GM12878 (cell line): ENCODE data around the gene BLCAP.

Experiments
- BACH1 ChIP-seq: fragments of 450-650 bp; IDR thresholded peaks from 2 replicates; pipeline ENCODE4 v1.6.1; 2017; ENCODE audit warnings: mild to moderate bottlenecking, borderline replicate concordance
- EZH2 ChIP-seq: IDR thresholded peaks from 2 replicates; pipeline ENCODE4 v1.6.1; 2012; ENCODE audit warnings: low read depth, mild to moderate bottlenecking, control low read depth, inconsistent platforms, low read length, borderline replicate concordance; ENCODE audit not compliant: control insufficient read depth
- NFYB ChIP-seq: IDR thresholded peaks from 2 replicates; pipeline ENCODE4 v1.6.1; 2011; ENCODE audit warnings: low read depth, mild to moderate bottlenecking, low read length, improper control_type of control experiment, moderate library complexity; ENCODE audit not compliant: insufficient read depth
- RUNX3 ChIP-seq: IDR thresholded peaks from 2 replicates; pipeline ENCODE4 v1.6.1; 2012; ENCODE audit warnings: low read length, inconsistent platforms
- SMAD1 ChIP-seq: fragments of 450-650 bp; IDR thresholded peaks from 2 replicates; pipeline ENCODE4 v1.6.1; 2018; ENCODE audit warnings: mild to moderate bottlenecking, low read depth; ENCODE audit not compliant: partially characterized antibody
- SMC3 ChIP-seq: IDR thresholded peaks from 2 replicates; pipeline ENCODE4 v1.6.1; 2011; ENCODE audit warnings: low read length, improper control_type of control experiment, borderline replicate concordance
- SREBF2 ChIP-seq: IDR thresholded peaks from 2 replicates; pipeline ENCODE4 v1.6.1; 2012; ENCODE audit warnings: mild to moderate bottlenecking, low read length
- TF ChIP-seq, protein P1 (sequence below), 3 experiments: IDR thresholded peaks in 2 of 3; conservative IDR thresholded peaks in 1 of 3; 2 replicates each; pipeline ENCODE4 v1.5.1; 2011; ENCODE audit warnings: low read depth in 3 of 3, low read length in 3 of 3, mild to moderate bottlenecking in 3 of 3, control low read depth in 2 of 3, moderate library complexity in 2 of 3, inconsistent platforms in 1 of 3, mixed read lengths in 1 of 3; ENCODE audit not compliant: control insufficient read depth in 2 of 3, insufficient read depth in 1 of 3; ENCODE audit errors: extremely low read depth in 1 of 3
- TF ChIP-seq, protein P2 (sequence below): IDR thresholded peaks from 2 replicates; pipeline ENCODE4 v1.6.1; 2012; ENCODE audit warnings: improper control_type of control experiment, low read depth, low read length; ENCODE audit not compliant: insufficient replicate concordance
- TF ChIP-seq, protein P3 (sequence below): IDR thresholded peaks from 2 replicates; pipeline ENCODE4 v1.6.1; 2011; ENCODE audit warnings: low read depth, low read length, improper control_type of control experiment, borderline replicate concordance

DNA sequence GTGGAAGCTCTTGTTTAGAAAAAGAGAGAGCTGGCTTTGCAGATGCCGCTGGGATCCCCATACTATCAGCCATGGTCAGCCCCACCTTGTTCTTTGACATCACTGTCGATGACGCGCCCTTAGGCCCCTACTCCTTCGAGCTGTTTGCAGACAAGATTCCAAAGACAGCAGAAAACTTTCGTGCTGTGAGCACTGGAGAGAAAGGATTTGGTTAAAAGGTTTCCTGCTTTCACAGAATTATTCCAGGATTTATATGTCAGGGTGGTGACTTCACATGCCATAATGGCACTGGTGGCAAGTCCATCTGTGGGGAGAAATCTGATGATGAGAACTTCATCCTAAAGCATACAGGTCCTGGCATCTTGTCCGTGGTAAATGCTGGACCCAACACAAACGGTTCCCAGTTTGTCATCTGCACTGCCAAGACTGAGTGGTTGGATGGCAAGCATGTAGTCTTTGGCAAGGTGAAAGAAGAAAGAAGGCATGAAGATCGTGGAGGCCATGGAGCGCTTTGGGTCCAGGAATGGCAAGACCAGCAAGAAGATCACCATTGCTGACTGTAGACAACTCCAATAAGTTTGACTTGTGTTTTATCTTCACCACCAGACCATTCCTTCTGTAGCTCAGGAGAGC lies 2.4 kb upstream of the BLCAP start:
- TF ChIP-seq SMAD1 (no peak), BACH1 (no peak), SMC3 (no peak), NFYB (no peak), SREBF2 (no peak), RUNX3 (no peak), EZH2 (no peak)
- TF ChIP-seq, protein P1, sequence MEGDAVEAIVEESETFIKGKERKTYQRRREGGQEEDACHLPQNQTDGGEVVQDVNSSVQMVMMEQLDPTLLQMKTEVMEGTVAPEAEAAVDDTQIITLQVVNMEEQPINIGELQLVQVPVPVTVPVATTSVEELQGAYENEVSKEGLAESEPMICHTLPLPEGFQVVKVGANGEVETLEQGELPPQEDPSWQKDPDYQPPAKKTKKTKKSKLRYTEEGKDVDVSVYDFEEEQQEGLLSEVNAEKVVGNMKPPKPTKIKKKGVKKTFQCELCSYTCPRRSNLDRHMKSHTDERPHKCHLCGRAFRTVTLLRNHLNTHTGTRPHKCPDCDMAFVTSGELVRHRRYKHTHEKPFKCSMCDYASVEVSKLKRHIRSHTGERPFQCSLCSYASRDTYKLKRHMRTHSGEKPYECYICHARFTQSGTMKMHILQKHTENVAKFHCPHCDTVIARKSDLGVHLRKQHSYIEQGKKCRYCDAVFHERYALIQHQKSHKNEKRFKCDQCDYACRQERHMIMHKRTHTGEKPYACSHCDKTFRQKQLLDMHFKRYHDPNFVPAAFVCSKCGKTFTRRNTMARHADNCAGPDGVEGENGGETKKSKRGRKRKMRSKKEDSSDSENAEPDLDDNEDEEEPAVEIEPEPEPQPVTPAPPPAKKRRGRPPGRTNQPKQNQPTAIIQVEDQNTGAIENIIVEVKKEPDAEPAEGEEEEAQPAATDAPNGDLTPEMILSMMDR (IDR thresholded peaks at IDR 0.05 in 2 of 3, conservative IDR thresholded peaks at IDR 0.05 in 1 of 3; ENCODE audit: control insufficient read depth in 2 of 3, extremely low read depth in 1 of 3, insufficient read depth in 1 of 3, low read depth in 3 of 3, low read length in 3 of 3), result no peak
- TF ChIP-seq, protein P2, sequence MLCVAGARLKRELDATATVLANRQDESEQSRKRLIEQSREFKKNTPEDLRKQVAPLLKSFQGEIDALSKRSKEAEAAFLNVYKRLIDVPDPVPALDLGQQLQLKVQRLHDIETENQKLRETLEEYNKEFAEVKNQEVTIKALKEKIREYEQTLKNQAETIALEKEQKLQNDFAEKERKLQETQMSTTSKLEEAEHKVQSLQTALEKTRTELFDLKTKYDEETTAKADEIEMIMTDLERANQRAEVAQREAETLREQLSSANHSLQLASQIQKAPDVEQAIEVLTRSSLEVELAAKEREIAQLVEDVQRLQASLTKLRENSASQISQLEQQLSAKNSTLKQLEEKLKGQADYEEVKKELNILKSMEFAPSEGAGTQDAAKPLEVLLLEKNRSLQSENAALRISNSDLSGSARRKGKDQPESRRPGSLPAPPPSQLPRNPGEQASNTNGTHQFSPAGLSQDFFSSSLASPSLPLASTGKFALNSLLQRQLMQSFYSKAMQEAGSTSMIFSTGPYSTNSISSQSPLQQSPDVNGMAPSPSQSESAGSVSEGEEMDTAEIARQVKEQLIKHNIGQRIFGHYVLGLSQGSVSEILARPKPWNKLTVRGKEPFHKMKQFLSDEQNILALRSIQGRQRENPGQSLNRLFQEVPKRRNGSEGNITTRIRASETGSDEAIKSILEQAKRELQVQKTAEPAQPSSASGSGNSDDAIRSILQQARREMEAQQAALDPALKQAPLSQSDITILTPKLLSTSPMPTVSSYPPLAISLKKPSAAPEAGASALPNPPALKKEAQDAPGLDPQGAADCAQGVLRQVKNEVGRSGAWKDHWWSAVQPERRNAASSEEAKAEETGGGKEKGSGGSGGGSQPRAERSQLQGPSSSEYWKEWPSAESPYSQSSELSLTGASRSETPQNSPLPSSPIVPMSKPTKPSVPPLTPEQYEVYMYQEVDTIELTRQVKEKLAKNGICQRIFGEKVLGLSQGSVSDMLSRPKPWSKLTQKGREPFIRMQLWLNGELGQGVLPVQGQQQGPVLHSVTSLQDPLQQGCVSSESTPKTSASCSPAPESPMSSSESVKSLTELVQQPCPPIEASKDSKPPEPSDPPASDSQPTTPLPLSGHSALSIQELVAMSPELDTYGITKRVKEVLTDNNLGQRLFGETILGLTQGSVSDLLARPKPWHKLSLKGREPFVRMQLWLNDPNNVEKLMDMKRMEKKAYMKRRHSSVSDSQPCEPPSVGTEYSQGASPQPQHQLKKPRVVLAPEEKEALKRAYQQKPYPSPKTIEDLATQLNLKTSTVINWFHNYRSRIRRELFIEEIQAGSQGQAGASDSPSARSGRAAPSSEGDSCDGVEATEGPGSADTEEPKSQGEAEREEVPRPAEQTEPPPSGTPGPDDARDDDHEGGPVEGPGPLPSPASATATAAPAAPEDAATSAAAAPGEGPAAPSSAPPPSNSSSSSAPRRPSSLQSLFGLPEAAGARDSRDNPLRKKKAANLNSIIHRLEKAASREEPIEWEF, result no peak
- TF ChIP-seq, protein P3, sequence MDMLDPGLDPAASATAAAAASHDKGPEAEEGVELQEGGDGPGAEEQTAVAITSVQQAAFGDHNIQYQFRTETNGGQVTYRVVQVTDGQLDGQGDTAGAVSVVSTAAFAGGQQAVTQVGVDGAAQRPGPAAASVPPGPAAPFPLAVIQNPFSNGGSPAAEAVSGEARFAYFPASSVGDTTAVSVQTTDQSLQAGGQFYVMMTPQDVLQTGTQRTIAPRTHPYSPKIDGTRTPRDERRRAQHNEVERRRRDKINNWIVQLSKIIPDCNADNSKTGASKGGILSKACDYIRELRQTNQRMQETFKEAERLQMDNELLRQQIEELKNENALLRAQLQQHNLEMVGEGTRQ, result no peak
